ENCODE results near the gene PRPF6. TPM values are rescaled to one million over a fixed set of nuclear protein-coding genes. Genes with fewer than 3 reads are reported as not detected.

The PRPF6 gene
- polyA plus RNA-seq, 1 experiment = 38.5 TPM

GRCh38 chr20:63961664-63962425 is 19.1 kb upstream of the PRPF6 start:
- no peak overlapping the region for H3K27ac ChIP-seq (ENCODE audit: low read depth, low read length)
- TF ChIP-seq, protein P1, sequence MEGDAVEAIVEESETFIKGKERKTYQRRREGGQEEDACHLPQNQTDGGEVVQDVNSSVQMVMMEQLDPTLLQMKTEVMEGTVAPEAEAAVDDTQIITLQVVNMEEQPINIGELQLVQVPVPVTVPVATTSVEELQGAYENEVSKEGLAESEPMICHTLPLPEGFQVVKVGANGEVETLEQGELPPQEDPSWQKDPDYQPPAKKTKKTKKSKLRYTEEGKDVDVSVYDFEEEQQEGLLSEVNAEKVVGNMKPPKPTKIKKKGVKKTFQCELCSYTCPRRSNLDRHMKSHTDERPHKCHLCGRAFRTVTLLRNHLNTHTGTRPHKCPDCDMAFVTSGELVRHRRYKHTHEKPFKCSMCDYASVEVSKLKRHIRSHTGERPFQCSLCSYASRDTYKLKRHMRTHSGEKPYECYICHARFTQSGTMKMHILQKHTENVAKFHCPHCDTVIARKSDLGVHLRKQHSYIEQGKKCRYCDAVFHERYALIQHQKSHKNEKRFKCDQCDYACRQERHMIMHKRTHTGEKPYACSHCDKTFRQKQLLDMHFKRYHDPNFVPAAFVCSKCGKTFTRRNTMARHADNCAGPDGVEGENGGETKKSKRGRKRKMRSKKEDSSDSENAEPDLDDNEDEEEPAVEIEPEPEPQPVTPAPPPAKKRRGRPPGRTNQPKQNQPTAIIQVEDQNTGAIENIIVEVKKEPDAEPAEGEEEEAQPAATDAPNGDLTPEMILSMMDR (IDR thresholded peaks at IDR 0.05; ENCODE audit: low read depth, low read length) = no peak
- ChIA-PET POLR2A (no interaction called here), CTCF (no interaction called here)
- no peak overlapping the region for H3K4me3 ChIP-seq (ENCODE audit: low read depth, low read length)
- H3K27me3 ChIP-seq (ENCODE audit: control insufficient read depth, insufficient read depth, low read length) = no peaks in the 10 kb centered on the region
- DNase-seq (ENCODE audit: low read depth, low spot score) = no peak
- H3K9me3 ChIP-seq (ENCODE audit: control insufficient read depth, insufficient read depth, low read length) = peaks cover 36% of the 10 kb centered on the region

- ChIA-PET CTCF (no interaction called here), POLR2A (no interaction called here)
- H3K9me3 ChIP-seq (ENCODE audit: control insufficient read depth, insufficient read depth, low read length) = peaks cover 44% of the 10 kb centered on the region
- no peak overlapping the region for H3K4me3 ChIP-seq (ENCODE audit: low read depth, low read length)
- H3K27me3 ChIP-seq (ENCODE audit: control insufficient read depth, insufficient read depth, low read length) = no peaks in the 10 kb centered on the region
- DNase-seq (ENCODE audit: low read depth, low spot score) = no peak
- H3K27ac ChIP-seq (ENCODE audit: low read depth, low read length) = no peak overlapping the region
- TF ChIP-seq, protein P1 (IDR thresholded peaks at IDR 0.05; ENCODE audit: low read depth, low read length) = no peak
These were observed 18.2 kb upstream of the PRPF6 start for GRCh38 chr20:63962426-63963347.

DNA sequence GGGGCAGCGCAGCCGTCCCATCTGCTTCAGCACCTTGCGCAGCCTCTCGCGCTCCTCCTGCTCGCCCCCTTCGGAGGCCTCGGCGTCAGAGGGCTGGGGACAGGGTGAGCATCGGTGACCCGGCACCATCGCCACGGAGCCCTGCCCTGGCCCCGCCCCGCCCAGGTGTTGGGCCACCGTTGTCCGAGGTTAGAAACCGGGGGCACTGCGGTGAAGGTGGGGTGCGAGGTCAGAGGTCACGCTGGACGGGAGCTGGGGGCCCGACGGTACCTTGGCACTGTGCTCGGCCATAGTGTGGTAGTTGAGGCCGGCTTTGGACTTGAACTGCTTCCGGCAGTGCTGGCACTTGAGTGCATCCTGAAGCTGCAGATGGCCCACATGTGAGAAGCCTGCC is 17.6 kb upstream of the PRPF6 start:
- Histone ChIP-seq H3K27me3 (ENCODE audit: control insufficient read depth, insufficient read depth, low read length) (no peaks in the 10 kb centered on the region), H3K4me3 (ENCODE audit: low read depth, low read length) (no peak overlapping the region), H3K27ac (ENCODE audit: low read depth, low read length) (no peak overlapping the region), H3K9me3 (ENCODE audit: control insufficient read depth, insufficient read depth, low read length) (peaks cover 51% of the 10 kb centered on the region)
- DNase-seq (ENCODE audit: low read depth, low spot score) = no peak
- CTCF ChIA-PET = no interaction called here
- POLR2A ChIA-PET = no interaction called here
- TF ChIP-seq, protein P1 (IDR thresholded peaks at IDR 0.05; ENCODE audit: low read depth, low read length) = no peak

DNA sequence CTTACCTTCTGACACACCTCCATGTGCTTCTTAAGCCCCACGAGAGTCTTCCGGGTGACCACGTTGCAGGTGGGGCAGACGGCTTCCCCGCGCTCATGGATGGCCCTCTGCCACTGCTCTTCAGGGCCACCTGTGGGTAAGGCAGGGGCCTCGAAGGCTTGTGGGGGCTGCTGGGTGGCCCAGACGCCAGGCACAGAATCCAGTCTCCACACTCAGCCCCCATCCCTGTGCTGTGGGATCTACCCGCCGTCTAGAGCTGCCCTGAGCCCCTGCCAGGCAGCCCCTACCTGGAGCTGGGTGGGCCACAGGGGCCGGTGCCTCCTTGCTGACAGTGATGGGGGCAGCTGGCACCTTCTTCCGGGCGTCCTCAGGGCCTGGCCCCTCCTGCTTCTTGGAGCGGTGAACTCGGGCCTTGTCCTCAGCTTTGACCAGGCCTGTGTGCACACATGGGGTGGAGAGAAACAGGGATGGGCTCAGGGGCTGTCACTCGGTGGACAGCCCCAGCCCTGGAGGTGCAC is 17.1 kb upstream of the PRPF6 start:
- DNase-seq (ENCODE audit: low read depth, low spot score) = no peak
- ChIA-PET POLR2A (no interaction called here), CTCF (no interaction called here)

More for the DNA sequence above, 17.1 kb upstream of the PRPF6 start:
- H3K27me3 ChIP-seq (ENCODE audit: control insufficient read depth, insufficient read depth, low read length) = no peaks in the 10 kb centered on the region
- TF ChIP-seq, protein P1 (IDR thresholded peaks at IDR 0.05; ENCODE audit: low read depth, low read length) = no peak
- no peak overlapping the region for H3K27ac ChIP-seq (ENCODE audit: low read depth, low read length)
- peaks cover 55% of the 10 kb centered on the region for H3K9me3 ChIP-seq (ENCODE audit: control insufficient read depth, insufficient read depth, low read length)
- H3K4me3 ChIP-seq (ENCODE audit: low read depth, low read length) = no peak overlapping the region
